ENCODE results near the gene RRP8.

GRCh38 chr11:6612213-6613041, 9.0 kb upstream of the RRP8 start, which contains the start of gene TAF10:
- TF ChIP-seq POLR2AphosphoS5 (IDR thresholded peaks at IDR 0.05) (peak; percentile 99 to 100 (median 99)), POLR2A (IDR thresholded peaks at IDR 0.05) (peak in 2 of 3 donors; percentile 87 to 95), CTCF (IDR thresholded peaks at IDR 0.05 in 8 of 11, conservative IDR thresholded peaks at IDR 0.05 in 3 of 11) (peak in 8 of 11 experiments; percentile 36 to 61 (median 55))
